Adipocyte (in vitro differentiated cells): Measurements from ENCODE around the gene CEACAM21.

ENCODE experiments used
- DNase-seq: peaks from one replicate; pipeline ENCODE4 v3.0.0-alpha.2; 2015; ENCODE audit warnings: low read depth
- H3K27me3 ChIP-seq: replicated peaks from 2 replicates; pipeline ENCODE4 v1.7.0; 2013; ENCODE audit warnings: mild to moderate bottlenecking, low read length, moderate library complexity; ENCODE audit not compliant: control insufficient read depth, insufficient read depth
- H3K36me3 ChIP-seq: 2 replicates; pipeline ENCODE4 v1.7.0; 2013; ENCODE audit warnings: low read length, mild to moderate bottlenecking, moderate library complexity; ENCODE audit not compliant: control insufficient read depth, insufficient read depth, severe bottlenecking
- H3K4me1 ChIP-seq: 2 replicates; pipeline ENCODE4 v1.7.0; 2013; ENCODE audit warnings: mild to moderate bottlenecking, low read length, moderate library complexity; ENCODE audit not compliant: control insufficient read depth, insufficient read depth
- H3K4me3 ChIP-seq: 2 replicates; pipeline ENCODE4 v1.7.0; 2013; ENCODE audit warnings: mild to moderate bottlenecking, low read length, moderate library complexity
- H3K9ac ChIP-seq: 2 replicates; pipeline ENCODE4 v1.7.0; 2013; ENCODE audit warnings: mild to moderate bottlenecking, low read length, moderate library complexity
- H3K9me3 ChIP-seq: 2 replicates; pipeline ENCODE4 v1.7.0; 2013; ENCODE audit warnings: mild to moderate bottlenecking, low read length, moderate library complexity; ENCODE audit not compliant: control insufficient read depth

CEACAM21 gene

DNA sequence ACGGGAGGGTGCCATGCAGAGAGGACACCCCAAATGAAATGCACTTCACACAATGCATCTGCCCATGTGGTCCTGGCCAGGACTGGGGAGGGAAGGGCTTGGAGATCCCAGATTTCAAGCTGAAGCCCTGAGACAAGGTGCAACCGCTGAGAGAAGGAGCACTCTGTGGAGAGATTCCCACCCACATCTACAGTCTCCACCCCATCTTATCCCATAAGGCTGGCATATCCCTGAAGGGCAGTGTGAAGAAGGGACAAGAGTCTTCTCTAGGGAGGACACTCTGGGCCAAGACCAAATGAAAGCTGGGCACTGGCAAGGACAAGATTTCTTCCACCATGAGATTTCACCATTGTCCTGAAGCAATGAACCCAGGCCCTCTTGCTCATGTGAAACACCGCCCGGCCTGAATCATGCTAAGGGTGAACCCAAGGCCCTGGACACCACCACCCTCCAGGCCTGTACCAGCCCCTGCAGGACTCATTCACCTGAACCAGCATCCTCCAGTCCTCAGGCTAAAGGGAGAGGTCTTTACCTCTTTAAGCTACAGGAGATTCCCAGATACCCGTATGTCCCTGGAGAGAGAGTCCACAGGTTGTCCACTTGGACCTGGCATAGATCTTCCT, 30.4 kb downstream of the CEACAM21 start:
- DNase-seq, result no peak
- Histone ChIP-seq H3K9ac (no peak overlapping the region), H3K9me3 (peaks cover 5% of the 10 kb centered on the region), H3K36me3 (no peaks in the 10 kb centered on the region), H3K27me3 (peaks cover 36% of the 10 kb centered on the region), H3K4me1 (no peaks in the 10 kb centered on the region), H3K4me3 (no peak overlapping the region)

- peaks cover 36% of the 10 kb centered on the region for H3K27me3 ChIP-seq
Measured at GRCh38 chr19:41607668-41608067, 31.7 kb downstream of the CEACAM21 start.

GRCh38 chr19:41610789-41611188, 34.8 kb downstream of the CEACAM21 start:
- Histone ChIP-seq H3K36me3 (no peaks in the 10 kb centered on the region), H3K9me3 (peaks cover 5% of the 10 kb centered on the region), H3K4me1 (no peaks in the 10 kb centered on the region), H3K4me3 (no peak overlapping the region), H3K9ac (no peak overlapping the region), H3K27me3 (peaks cover 18% of the 10 kb centered on the region)
- DNase-seq, result no peak

More at GRCh38 chr19:41607668-41608067, 31.7 kb downstream of the CEACAM21 start:
- Histone ChIP-seq H3K36me3 (no peaks in the 10 kb centered on the region), H3K4me1 (no peaks in the 10 kb centered on the region), H3K9me3 (peaks cover 5% of the 10 kb centered on the region), H3K9ac (no peak overlapping the region), H3K4me3 (no peak overlapping the region)
- DNase-seq, result no peak

DNA sequence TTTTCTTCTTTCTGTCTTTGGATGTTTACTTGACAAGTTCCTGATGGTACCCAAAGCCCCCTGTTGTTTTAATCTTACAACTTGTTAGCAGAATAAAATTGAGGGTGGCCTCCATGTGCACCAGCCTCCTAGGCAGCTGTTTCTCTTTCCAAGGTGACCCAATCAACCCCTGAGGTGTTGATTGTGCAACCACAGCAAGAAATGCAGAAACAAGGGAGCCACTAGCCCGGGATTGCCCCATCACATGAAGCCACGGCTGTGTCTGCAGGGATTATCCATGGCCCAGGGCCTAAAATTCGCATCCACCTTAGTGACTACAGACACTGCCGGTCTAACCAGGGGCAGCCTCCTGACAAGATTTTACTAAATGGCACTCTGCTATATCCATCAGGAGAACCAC, 36.5 kb downstream of the CEACAM21 start:
- no peaks in the 10 kb centered on the region for H3K4me1 ChIP-seq
- DNase-seq, result no peak
- no peaks in the 10 kb centered on the region for H3K36me3 ChIP-seq
- peaks cover 5% of the 10 kb centered on the region for H3K9me3 ChIP-seq
- H3K9ac ChIP-seq, result no peak overlapping the region
- H3K4me3 ChIP-seq, result no peak overlapping the region
- H3K27me3 ChIP-seq, result peaks cover 11% of the 10 kb centered on the region

- Histone ChIP-seq H3K27me3 (peaks cover 9% of the 10 kb centered on the region), H3K4me1 (no peaks in the 10 kb centered on the region), H3K4me3 (no peak overlapping the region), H3K9ac (no peak overlapping the region), H3K9me3 (no peaks in the 10 kb centered on the region), H3K36me3 (no peaks in the 10 kb centered on the region)
- no peak for DNase-seq
Measured at GRCh38 chr19:41615207-41615606, 39.2 kb downstream of the CEACAM21 start.

DNA sequence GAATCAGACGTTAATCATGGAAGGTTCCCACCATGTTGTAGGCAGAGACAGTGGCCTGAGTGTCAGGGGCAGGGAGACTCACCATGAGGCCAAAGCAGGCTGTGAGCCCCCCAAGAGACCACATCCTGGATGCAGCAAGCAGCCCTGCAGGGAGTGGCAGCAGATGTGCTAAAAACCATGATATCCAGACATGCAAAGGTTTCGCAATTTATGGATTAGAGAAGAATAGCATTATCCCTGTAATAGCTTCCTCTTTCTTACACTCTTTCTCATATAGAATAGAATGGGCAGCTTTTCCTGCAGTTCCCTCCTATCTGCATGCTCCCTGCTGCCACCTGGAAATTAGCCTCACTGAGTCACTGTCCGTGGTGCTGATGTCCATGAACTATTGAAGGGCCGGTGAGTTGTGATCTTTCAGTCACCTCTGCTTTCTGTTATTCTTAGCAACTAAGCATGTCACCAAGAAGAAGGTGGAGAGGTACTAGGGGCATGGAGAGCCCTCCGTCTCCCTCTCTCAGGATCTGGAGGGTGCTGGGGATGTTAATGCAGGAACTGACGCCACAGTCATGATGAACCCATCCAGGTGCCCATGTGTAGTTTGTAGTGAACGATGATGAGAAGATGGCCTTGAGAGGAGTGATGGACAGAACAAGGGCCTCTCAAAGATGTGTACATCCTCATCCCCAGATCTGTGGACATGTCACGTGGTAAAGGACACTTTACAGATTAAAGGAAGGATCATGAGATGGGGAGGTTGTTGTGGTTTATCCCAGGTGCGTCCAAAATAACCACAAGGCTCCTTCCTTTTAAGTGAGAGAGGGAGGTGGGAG, 41.0 kb downstream of the CEACAM21 start:
- Histone ChIP-seq H3K9ac (no peak overlapping the region), H3K4me1 (no peaks in the 10 kb centered on the region), H3K27me3 (peaks cover 8% of the 10 kb centered on the region), H3K4me3 (no peak overlapping the region), H3K36me3 (no peaks in the 10 kb centered on the region), H3K9me3 (no peaks in the 10 kb centered on the region)
- peak; percentile 24 for DNase-seq

- no peaks in the 10 kb centered on the region for H3K9me3 ChIP-seq
- H3K4me3 ChIP-seq, result no peak overlapping the region
- no peak overlapping the region for H3K9ac ChIP-seq
- no peaks in the 10 kb centered on the region for H3K4me1 ChIP-seq
- no peak for DNase-seq
- peaks cover 8% of the 10 kb centered on the region for H3K27me3 ChIP-seq
- H3K36me3 ChIP-seq, result no peaks in the 10 kb centered on the region
Measured at GRCh38 chr19:41617941-41618730, 42.2 kb downstream of the CEACAM21 start.

DNA sequence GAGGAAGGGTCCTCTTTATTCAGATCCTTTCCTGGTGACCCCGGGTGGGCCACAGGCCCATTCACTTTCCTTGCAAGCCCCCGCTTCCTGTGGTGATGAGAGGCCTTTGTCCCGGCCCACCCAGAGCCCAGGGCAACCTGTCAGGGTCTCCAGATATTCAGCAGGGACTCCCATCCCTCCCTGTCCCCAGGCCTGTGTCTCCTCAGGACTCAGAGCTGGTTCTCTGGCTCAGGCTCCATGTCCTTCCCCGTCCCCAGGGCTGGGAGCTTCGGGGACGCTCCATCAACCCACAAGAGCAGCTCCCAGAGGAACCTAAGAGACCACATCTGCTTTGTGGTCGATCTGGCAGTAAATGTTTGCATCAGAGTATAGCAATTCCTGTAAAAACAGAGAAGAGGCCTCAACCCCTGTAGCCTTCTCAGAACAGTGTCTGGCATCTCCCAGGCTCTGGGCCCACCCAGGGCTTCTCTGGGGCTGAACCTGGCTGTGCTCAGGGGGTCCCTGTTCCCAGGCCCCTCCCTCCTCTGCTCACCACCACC, 43.1 kb downstream of the CEACAM21 start:
- H3K36me3 ChIP-seq, result no peaks in the 10 kb centered on the region
- no peak overlapping the region for H3K9ac ChIP-seq
- no peaks in the 10 kb centered on the region for H3K4me1 ChIP-seq
- no peaks in the 10 kb centered on the region for H3K9me3 ChIP-seq
- peaks cover 8% of the 10 kb centered on the region for H3K27me3 ChIP-seq
- H3K4me3 ChIP-seq, result no peak overlapping the region
- DNase-seq, result no peak

GRCh38 chr19:41620171-41620570, 44.2 kb downstream of the CEACAM21 start:
- Histone ChIP-seq H3K27me3 (peaks cover 8% of the 10 kb centered on the region), H3K4me1 (no peaks in the 10 kb centered on the region), H3K9ac (no peak overlapping the region), H3K4me3 (no peak overlapping the region), H3K9me3 (no peaks in the 10 kb centered on the region), H3K36me3 (no peaks in the 10 kb centered on the region)
- no peak for DNase-seq

GRCh38 chr19:41621226-41621625, 45.3 kb downstream of the CEACAM21 start:
- H3K36me3 ChIP-seq, result no peaks in the 10 kb centered on the region
- no peak overlapping the region for H3K9ac ChIP-seq
- no peaks in the 10 kb centered on the region for H3K9me3 ChIP-seq
- DNase-seq, result no peak
- no peaks in the 10 kb centered on the region for H3K4me1 ChIP-seq
- peaks cover 8% of the 10 kb centered on the region for H3K27me3 ChIP-seq
- no peak overlapping the region for H3K4me3 ChIP-seq

DNA sequence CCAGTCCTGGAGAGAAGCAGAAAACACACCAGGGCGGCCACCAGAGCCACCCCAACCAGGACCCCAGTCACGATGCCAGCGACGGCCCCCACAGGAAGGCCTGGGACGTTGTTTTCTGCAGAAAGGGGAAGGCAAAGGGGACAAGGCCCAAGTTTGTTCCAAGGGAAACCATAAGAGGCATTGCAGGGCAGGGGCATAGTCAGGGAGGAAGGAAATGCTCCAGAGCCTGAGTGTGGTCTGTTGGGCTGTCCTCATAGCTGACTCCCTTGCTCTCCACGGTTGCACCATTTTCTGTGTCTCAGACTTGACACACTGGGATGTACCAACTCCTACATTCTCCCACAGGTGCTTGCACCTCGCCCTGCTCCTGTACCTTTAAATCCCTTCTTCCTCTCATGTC, 45.7 kb downstream of the CEACAM21 start:
- H3K27me3 ChIP-seq, result peaks cover 8% of the 10 kb centered on the region
- H3K9me3 ChIP-seq, result no peaks in the 10 kb centered on the region
- no peak overlapping the region for H3K9ac ChIP-seq
- H3K4me3 ChIP-seq, result no peak overlapping the region
- H3K36me3 ChIP-seq, result no peaks in the 10 kb centered on the region
- no peaks in the 10 kb centered on the region for H3K4me1 ChIP-seq
- DNase-seq, result no peak
